Tibial artery (tissue), 4 donors: ENCODE data around the gene CLDN6.

Source experiments
- DNase-seq, 2 donors: peaks; one replicate each; pipeline ENCODE4 v3.0.0-alpha.2; 2019
- H3K27ac ChIP-seq, 2 donors: fragments of 200-600 bp; sonication (generic) in 1 of 2; 1 replicate in 1 of 2; 2 replicates in 1 of 2; pipeline ENCODE4 v1.5.1; 2018 to 2019; ENCODE audit warnings: mild to moderate bottlenecking in 1 of 2
- H3K27me3 ChIP-seq, 2 donors: fragments of 200-600 bp; sonication (generic) in 1 of 2; one replicate each; pipeline versions ENCODE4 v1.5.1 to v1.6.0; 2016 to 2019
- H3K36me3 ChIP-seq, 3 donors: fragments of 200-600 bp; sonication (generic) in 2 of 3; one replicate each; pipeline ENCODE4 v1.5.1; 2016 to 2019; ENCODE audit warnings: mild to moderate bottlenecking in 2 of 3
- H3K4me1 ChIP-seq, 4 donors: fragments of 200-600 bp; sonication (generic) in 2 of 4; 1 replicate in 3 of 4; 2 replicates in 1 of 4; pipeline ENCODE4 v1.5.1; 2016 to 2019
- H3K4me3 ChIP-seq, 2 donors: fragments of 200-600 bp; sonication (generic) in 1 of 2; 1 replicate in 1 of 2; 2 replicates in 1 of 2; pipeline ENCODE4 v1.5.1; 2018 to 2019; ENCODE audit warnings: mild to moderate bottlenecking in 2 of 2
- H3K9me3 ChIP-seq, 3 donors: fragments of 200-600 bp; sonication (generic) in 1 of 3; one replicate each; pipeline ENCODE4 v1.5.1; 2016 to 2019
- CTCF ChIP-seq, 2 experiments: fragments of 200-600 bp in 1 of 2; fragments of 450-650 bp in 1 of 2; IDR thresholded peaks; one replicate each; pipeline ENCODE4 v1.5.1; 2017 to 2019; ENCODE audit warnings: antibody characterized with exemption in 2 of 2, mild to moderate bottlenecking in 1 of 2, moderate library complexity in 1 of 2
- intact Hi-C: fragments of 100-400 bp; cut with DNase I; formaldehyde crosslinking; loops from one replicate; pipeline ENCODE4 v1.15.0; 2023; ENCODE audit warnings: low total_unique reads

Gene CLDN6

DNA sequence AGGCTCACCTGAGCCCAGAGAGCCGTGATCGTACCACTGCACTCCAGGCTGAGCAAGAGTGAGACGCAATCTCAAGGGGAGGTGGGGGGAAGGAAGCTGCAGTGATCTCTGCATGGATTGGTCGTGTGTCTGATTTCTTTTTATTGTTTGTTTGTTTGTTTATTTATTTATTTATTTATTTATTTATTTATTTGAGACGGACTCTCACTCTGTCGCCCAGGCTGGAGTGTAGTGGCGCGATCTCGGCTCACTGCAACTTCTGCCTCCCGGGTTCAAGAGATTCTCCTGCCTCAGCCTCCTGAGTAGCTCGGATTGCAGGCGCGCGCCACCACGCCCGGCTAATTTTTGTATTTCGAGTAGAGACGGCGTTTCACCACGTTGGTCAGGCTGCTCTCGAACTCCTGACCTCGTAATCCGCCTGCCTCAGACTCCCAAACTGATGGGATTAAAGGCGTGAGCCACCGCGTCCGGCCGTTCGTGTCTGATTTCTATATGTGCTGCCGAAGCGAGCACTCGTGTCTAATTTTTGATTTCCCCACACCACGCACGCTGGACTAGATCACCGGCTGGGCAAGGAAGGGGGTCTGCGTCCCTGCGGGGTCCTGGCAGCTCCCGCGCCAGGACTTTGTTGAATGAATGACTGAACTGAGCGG lies 1.7 kb upstream of the CLDN6 start:
- TF ChIP-seq CTCF (IDR thresholded peaks at IDR 0.05) = no peak
- Histone ChIP-seq H3K4me3 (peak overlapping the region; percentile 73 to 88), H3K4me1 (peaks cover 0 to 52% (median 37%) of the 10 kb centered on the region in 4 donors), H3K9me3 (no peaks in the 10 kb centered on the region), H3K27ac (peak overlapping the region in 1 of 2 donors; percentile 96), H3K36me3 (no peaks in the 10 kb centered on the region), H3K27me3 (peaks cover 0 to 24% of the 10 kb centered on the region in 2 donors)
- no peak for DNase-seq
- intact Hi-C loops = no loop called here

- intact Hi-C loops = no loop called here
- Histone ChIP-seq H3K36me3 (no peaks in the 10 kb centered on the region), H3K27ac (no peak overlapping the region), H3K27me3 (peaks cover 1 to 45% of the 10 kb centered on the region in 2 donors), H3K4me3 (no peak overlapping the region), H3K9me3 (no peaks in the 10 kb centered on the region), H3K4me1 (peaks cover 0 to 36% (median 22%) of the 10 kb centered on the region in 4 donors)
- DNase-seq = no peak
- no peak for TF ChIP-seq CTCF (IDR thresholded peaks at IDR 0.05)
These were observed 639 bp downstream of the CLDN6 start for GRCh38 chr16:3017344-3017743.

- DNase-seq = no peak
- H3K4me1 ChIP-seq = peaks cover 0 to 22% (median 10%) of the 10 kb centered on the region in 4 donors
- no peaks in the 10 kb centered on the region for H3K36me3 ChIP-seq
- no peak overlapping the region for H3K4me3 ChIP-seq
- H3K27me3 ChIP-seq = peaks cover 6 to 55% of the 10 kb centered on the region in 2 donors
- intact Hi-C loops = no loop called here
- no peak overlapping the region for H3K27ac ChIP-seq
- H3K9me3 ChIP-seq = no peaks in the 10 kb centered on the region
- no peak for TF ChIP-seq CTCF (IDR thresholded peaks at IDR 0.05)
These were observed 2.0 kb downstream of the CLDN6 start for GRCh38 chr16:3015865-3016521.

DNA sequence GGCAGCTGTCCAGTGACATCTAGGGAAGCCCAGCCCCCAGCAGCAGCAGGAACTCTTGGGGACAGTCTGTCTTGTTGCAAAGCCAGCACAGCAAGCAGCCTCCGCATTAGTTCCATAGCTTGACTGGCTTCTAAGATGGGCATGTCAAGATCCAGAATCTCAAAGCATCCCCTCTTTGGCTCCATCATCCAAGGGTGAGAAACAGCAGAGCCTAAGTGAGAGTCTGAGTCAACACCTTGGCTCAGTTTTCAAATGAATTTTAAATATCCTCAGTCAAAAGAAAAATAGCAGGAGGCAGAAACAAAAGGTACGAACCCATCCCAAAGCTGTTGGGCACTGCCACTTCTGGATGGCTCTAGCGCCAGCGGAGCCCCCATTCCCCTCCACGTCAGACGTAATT lies 3.0 kb downstream of the CLDN6 start:
- TF ChIP-seq CTCF (IDR thresholded peaks at IDR 0.05) = no peak
- intact Hi-C loops = no loop called here
- peaks cover 6 to 65% of the 10 kb centered on the region in 2 donors for H3K27me3 ChIP-seq
- H3K4me1 ChIP-seq = peaks cover 0 to 23% (median 9%) of the 10 kb centered on the region in 4 donors
- no peak overlapping the region for H3K27ac ChIP-seq
- no peak for DNase-seq
- no peaks in the 10 kb centered on the region for H3K9me3 ChIP-seq
- no peaks in the 10 kb centered on the region for H3K36me3 ChIP-seq
- no peak overlapping the region for H3K4me3 ChIP-seq

DNA sequence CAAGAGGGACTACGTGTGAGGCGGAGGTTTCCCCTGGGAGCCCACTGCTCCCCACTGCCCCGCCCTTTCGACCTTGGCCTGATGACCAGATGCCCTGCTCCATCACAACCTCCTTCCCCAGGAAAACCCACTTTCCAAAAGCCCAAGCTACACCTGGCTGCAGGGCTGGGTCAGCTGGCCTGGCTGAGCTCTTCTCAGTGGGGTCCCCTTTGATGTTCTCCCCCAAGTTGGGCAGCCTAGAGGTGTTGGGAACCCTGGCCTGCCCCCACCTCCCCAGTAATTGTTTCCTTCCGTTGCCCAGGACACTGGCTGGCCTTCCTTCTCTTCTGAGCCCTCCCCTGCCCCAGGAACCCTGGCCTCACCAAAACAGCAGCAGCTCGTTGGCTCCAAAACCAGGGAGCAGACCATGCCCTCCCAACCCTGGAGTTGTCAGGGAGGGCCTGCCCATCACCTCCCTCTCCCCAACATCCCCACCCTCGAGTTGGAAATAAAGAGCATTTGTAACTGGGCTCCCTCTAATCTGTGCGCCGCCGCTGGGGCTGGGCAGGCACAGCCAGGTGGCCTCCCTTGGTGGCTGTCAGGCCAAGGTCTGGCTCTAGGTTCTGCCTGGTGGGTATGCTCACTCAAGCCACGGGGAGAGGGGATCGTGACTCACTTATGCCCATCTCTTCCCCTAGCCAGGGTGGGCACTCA lies 3.8 kb downstream of the CLDN6 start:
- DNase-seq = no peak

More for the DNA sequence above, 3.8 kb downstream of the CLDN6 start:
- Histone ChIP-seq H3K36me3 (no peaks in the 10 kb centered on the region), H3K4me3 (no peak overlapping the region), H3K27me3 (peaks cover 6 to 70% of the 10 kb centered on the region in 2 donors), H3K9me3 (no peaks in the 10 kb centered on the region), H3K27ac (no peak overlapping the region), H3K4me1 (peaks cover 0 to 17% (median 3%) of the 10 kb centered on the region in 4 donors)
- TF ChIP-seq CTCF (IDR thresholded peaks at IDR 0.05) = no peak
- intact Hi-C loops = no loop called here
